Stomach (tissue), 9 donors: ENCODE measurements around the gene MRPL33. TPM values are rescaled to one million over a fixed set of nuclear protein-coding genes. Genes with fewer than 3 reads are reported as not detected.

Experiments used
- DNase-seq, 2 donors: peaks; one replicate each; pipeline versions ENCODE4 v3.0.0 to v3.0.0-alpha.2; 2013 to 2019
- H3K27ac ChIP-seq, 5 donors: fragments of 200-600 bp in 4 of 5; sonication (generic) in 4 of 5; one replicate each; pipeline ENCODE4 v1.5.1; 2013 to 2019; ENCODE audit warnings: mild to moderate bottlenecking in 1 of 5, moderate library complexity in 1 of 5
- H3K27me3 ChIP-seq, 3 donors: fragments of 200-600 bp; sonication (generic); one replicate each; pipeline ENCODE4 v1.5.1; 2017 to 2019; ENCODE audit warnings: mixed run types in 1 of 3
- H3K36me3 ChIP-seq, 4 donors: fragments of 200-600 bp; sonication (generic); 1 replicate in 3 of 4; 2 replicates in 1 of 4; pipeline ENCODE4 v1.5.1; 2016 to 2019
- H3K4me1 ChIP-seq, 4 donors: fragments of 200-600 bp; sonication (generic); one replicate each; pipeline ENCODE4 v1.5.1; 2016 to 2019
- H3K4me3 ChIP-seq, 4 donors: fragments of 200-600 bp; sonication (generic) in 3 of 4; one replicate each; pipeline ENCODE4 v1.5.1; 2016 to 2019; ENCODE audit warnings: mild to moderate bottlenecking in 1 of 4
- H3K9me3 ChIP-seq, 4 donors: fragments of 200-600 bp; sonication (generic); one replicate each; pipeline ENCODE4 v1.5.1; 2016 to 2019
- EP300 ChIP-seq: sonication (generic); formaldehyde crosslinking; IDR thresholded peaks from one replicate; pipeline ENCODE4 v1.6.1; 2017; ENCODE audit warnings: antibody characterized with exemption
- POLR2A ChIP-seq, 4 donors: fragments of 450-650 bp; IDR thresholded peaks; one replicate each; pipeline ENCODE4 v1.6.1; 2016; ENCODE audit warnings: antibody characterized with exemption in 4 of 4, control low read depth in 2 of 4, mild to moderate bottlenecking in 1 of 4, moderate library complexity in 1 of 4
- POLR2AphosphoS5 ChIP-seq, 3 donors: sonication (generic); formaldehyde crosslinking; IDR thresholded peaks; one replicate each; pipeline ENCODE4 v1.6.1; 2016; ENCODE audit warnings: antibody characterized with exemption in 3 of 3
- WGBS, 5 donors: extraction: QIAGEN DNeasy Blood & Tissue Kit in 3 of 5; methylation state at CpG; one replicate each; pipeline versions ENCODE4 v1.1.5 to v1.1.7; 2013 to 2018; 5-methylcytosine and 5-hydroxymethylcytosine counted together
- intact Hi-C: fragments of 100-400 bp; cut with DNase I; formaldehyde crosslinking; loops from one replicate; pipeline ENCODE4 v1.15.1; 2023; ENCODE audit warnings: low total_unique reads
- polyA plus RNA-seq, 3 donors: library from polyadenylated mRNA; stranded (reverse); fragments of 200-250 nt; gene quantifications; one replicate each; pipeline ENCODE4 v1.2.3, GENCODE V29; 2013
- total RNA-seq, 5 donors: library from RNA; depleted of rRNA; stranded (reverse); fragments of >200 nt; gene quantifications; one replicate each; pipeline versions ENCODE4 v1.1.0 to v1.2.3, GENCODE V29; 2014 to 2016
- TF ChIP-seq, protein P1 (sequence below), 7 experiments: fragments of 450-650 bp in 4 of 7; fragments of 200-600 bp in 3 of 7; sonication (generic) in 3 of 7; IDR thresholded peaks; one replicate each; pipeline ENCODE4 v1.5.1; 2016 to 2019; ENCODE audit warnings: antibody characterized with exemption in 7 of 7, control low read depth in 2 of 7, mild to moderate bottlenecking in 1 of 7
- donor health status: healthy with polysubstance abuse.
- donor health status: Bipolar disorder and iron deficiency.
- donor health status: healthy.

MRPL33 gene
- total and polyA plus RNA-seq, 8 donors = 8.2 to 268 (median 135) TPM

GRCh38 chr2:27802547-27802946, 31.0 kb downstream of the MRPL33 start:
- WGBS, 5 donors = 94 to 98% (median 96%) methylated on average over 6 of the region's 6 CpGs
- no peaks in the 10 kb centered on the region for H3K27me3 ChIP-seq
- intact Hi-C loops = no loop called here
- H3K27ac ChIP-seq = no peak overlapping the region
- DNase-seq = no peak
- H3K36me3 ChIP-seq = no peaks in the 10 kb centered on the region
- no peaks in the 10 kb centered on the region for H3K9me3 ChIP-seq
- H3K4me3 ChIP-seq = no peak overlapping the region
- TF ChIP-seq, protein P1, sequence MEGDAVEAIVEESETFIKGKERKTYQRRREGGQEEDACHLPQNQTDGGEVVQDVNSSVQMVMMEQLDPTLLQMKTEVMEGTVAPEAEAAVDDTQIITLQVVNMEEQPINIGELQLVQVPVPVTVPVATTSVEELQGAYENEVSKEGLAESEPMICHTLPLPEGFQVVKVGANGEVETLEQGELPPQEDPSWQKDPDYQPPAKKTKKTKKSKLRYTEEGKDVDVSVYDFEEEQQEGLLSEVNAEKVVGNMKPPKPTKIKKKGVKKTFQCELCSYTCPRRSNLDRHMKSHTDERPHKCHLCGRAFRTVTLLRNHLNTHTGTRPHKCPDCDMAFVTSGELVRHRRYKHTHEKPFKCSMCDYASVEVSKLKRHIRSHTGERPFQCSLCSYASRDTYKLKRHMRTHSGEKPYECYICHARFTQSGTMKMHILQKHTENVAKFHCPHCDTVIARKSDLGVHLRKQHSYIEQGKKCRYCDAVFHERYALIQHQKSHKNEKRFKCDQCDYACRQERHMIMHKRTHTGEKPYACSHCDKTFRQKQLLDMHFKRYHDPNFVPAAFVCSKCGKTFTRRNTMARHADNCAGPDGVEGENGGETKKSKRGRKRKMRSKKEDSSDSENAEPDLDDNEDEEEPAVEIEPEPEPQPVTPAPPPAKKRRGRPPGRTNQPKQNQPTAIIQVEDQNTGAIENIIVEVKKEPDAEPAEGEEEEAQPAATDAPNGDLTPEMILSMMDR (IDR thresholded peaks at IDR 0.05) = no peak
- no peak for TF ChIP-seq POLR2A (IDR thresholded peaks at IDR 0.05)
- TF ChIP-seq EP300 = no peak
- no peak for TF ChIP-seq POLR2AphosphoS5 (IDR thresholded peaks at IDR 0.05)
- H3K4me1 ChIP-seq = peaks cover 0 to 8% (median 3%) of the 10 kb centered on the region in 4 donors

GRCh38 chr2:27803046-27803445, 31.5 kb downstream of the MRPL33 start:
- Histone ChIP-seq H3K27me3 (no peaks in the 10 kb centered on the region), H3K27ac (no peak overlapping the region), H3K4me3 (no peak overlapping the region), H3K36me3 (no peaks in the 10 kb centered on the region), H3K4me1 (peaks cover 0 to 7% (median 3%) of the 10 kb centered on the region in 4 donors), H3K9me3 (no peaks in the 10 kb centered on the region)
- no peak for DNase-seq
- WGBS, 5 donors = 92 to 100% (median 94%) methylated on average over 2 of the region's 2 CpGs
- intact Hi-C loops = no loop called here
- TF ChIP-seq POLR2A (IDR thresholded peaks at IDR 0.05) (no peak), EP300 (no peak), POLR2AphosphoS5 (IDR thresholded peaks at IDR 0.05) (no peak)
- TF ChIP-seq, protein P1 (IDR thresholded peaks at IDR 0.05) = no peak

GRCh38 chr2:27804146-27804545, 32.6 kb downstream of the MRPL33 start:
- no peak for DNase-seq
- Histone ChIP-seq H3K9me3 (no peaks in the 10 kb centered on the region), H3K27me3 (no peaks in the 10 kb centered on the region), H3K4me3 (no peak overlapping the region), H3K36me3 (no peaks in the 10 kb centered on the region), H3K4me1 (peaks cover 0 to 12% (median under 1%) of the 10 kb centered on the region in 4 donors), H3K27ac (no peak overlapping the region)
- TF ChIP-seq EP300 = no peak
- TF ChIP-seq, protein P1 (IDR thresholded peaks at IDR 0.05) = no peak
- TF ChIP-seq POLR2AphosphoS5 (IDR thresholded peaks at IDR 0.05) = no peak
- TF ChIP-seq POLR2A (IDR thresholded peaks at IDR 0.05) = no peak
- intact Hi-C loops = no loop called here

DNA sequence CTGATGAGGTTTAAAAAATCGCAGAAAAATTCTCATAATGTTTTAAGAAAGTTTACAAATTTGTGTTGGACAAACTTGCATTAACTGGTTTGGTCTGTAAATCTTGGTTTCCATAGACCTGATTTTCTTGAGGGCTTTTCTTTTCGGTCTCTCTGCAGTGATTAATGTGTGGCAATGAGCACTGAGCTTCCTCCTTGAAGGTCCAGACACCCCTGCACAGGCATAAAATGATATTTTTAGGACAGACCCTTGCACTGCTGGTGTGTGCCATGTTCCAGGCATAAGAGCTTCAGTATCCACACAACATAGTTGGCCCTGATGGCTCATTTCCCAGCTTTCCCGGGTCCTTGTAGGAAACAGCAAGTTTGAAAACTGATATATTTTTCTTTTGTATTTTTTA, 33.7 kb downstream of the MRPL33 start:
- TF ChIP-seq POLR2AphosphoS5 (IDR thresholded peaks at IDR 0.05) (no peak), EP300 (no peak), POLR2A (IDR thresholded peaks at IDR 0.05) (no peak)
- TF ChIP-seq, protein P1 (IDR thresholded peaks at IDR 0.05) = no peak
- WGBS, 5 donors = 61 to 93% (median 80%) methylated on average over 3 of the region's 3 CpGs
- intact Hi-C loops = no loop called here
- H3K4me1 ChIP-seq = peaks cover 0 to 16% (median 0%) of the 10 kb centered on the region in 4 donors
- no peak overlapping the region for H3K27ac ChIP-seq
- H3K9me3 ChIP-seq = no peaks in the 10 kb centered on the region
- H3K4me3 ChIP-seq = no peak overlapping the region
- no peak for DNase-seq
- no peaks in the 10 kb centered on the region for H3K27me3 ChIP-seq
- no peaks in the 10 kb centered on the region for H3K36me3 ChIP-seq
